Ishikawa (cell line): ENCODE results near the gene HDAC8.

Experiments used
- CEBPB ChIP-seq: IDR thresholded peaks from 2 replicates; pipeline ENCODE4 v1.6.1; 2012
- CREB1 ChIP-seq: IDR thresholded peaks from 2 replicates; pipeline ENCODE4 v1.6.1; 2012; ENCODE audit warnings: low read depth
- EGR1 ChIP-seq: IDR thresholded peaks from 2 replicates; pipeline ENCODE4 v1.6.1; 2012
- EP300 ChIP-seq: IDR thresholded peaks from 2 replicates; pipeline ENCODE4 v1.6.1; 2012; ENCODE audit warnings: borderline replicate concordance
- FOXM1 ChIP-seq: IDR thresholded peaks from 2 replicates; pipeline ENCODE4 v1.6.1; 2012; ENCODE audit warnings: low read depth, borderline replicate concordance
- MAX ChIP-seq: IDR thresholded peaks from 2 replicates; pipeline ENCODE4 v1.6.1; 2012
- NFIC ChIP-seq: IDR thresholded peaks from 2 replicates; pipeline ENCODE4 v1.6.1; 2012
- RAD21 ChIP-seq: IDR thresholded peaks from 2 replicates; pipeline ENCODE4 v1.6.1; 2012; ENCODE audit warnings: low read depth
- TAF1 ChIP-seq: IDR thresholded peaks from 2 replicates; pipeline ENCODE4 v1.6.1; 2012; ENCODE audit warnings: low read depth, mild to moderate bottlenecking
- TCF12 ChIP-seq: IDR thresholded peaks from 2 replicates; pipeline ENCODE4 v1.6.1; 2012; ENCODE audit warnings: low read depth
- TEAD4 ChIP-seq: IDR thresholded peaks from 2 replicates; pipeline ENCODE4 v1.6.1; 2012
- YY1 ChIP-seq: IDR thresholded peaks from 2 replicates; pipeline ENCODE4 v1.6.1; 2012; ENCODE audit warnings: low read depth
- ZBTB7A ChIP-seq: IDR thresholded peaks from 2 replicates; pipeline ENCODE4 v1.6.1; 2012; ENCODE audit warnings: low read depth
- TF ChIP-seq, protein P1 (sequence below): IDR thresholded peaks from 2 replicates; pipeline ENCODE4 v1.6.1; 2012; ENCODE audit warnings: low read depth, mild to moderate bottlenecking
- TF ChIP-seq, protein P2 (sequence below): IDR thresholded peaks from 2 replicates; pipeline ENCODE4 v1.6.1; 2012

HDAC8 gene

GRCh38 chrX:72460715-72461114, 111.9 kb downstream of the HDAC8 start:
- TF ChIP-seq MAX: no peak
- TF ChIP-seq TCF12: no peak
- TF ChIP-seq RAD21: no peak
- TF ChIP-seq TAF1: no peak

DNA sequence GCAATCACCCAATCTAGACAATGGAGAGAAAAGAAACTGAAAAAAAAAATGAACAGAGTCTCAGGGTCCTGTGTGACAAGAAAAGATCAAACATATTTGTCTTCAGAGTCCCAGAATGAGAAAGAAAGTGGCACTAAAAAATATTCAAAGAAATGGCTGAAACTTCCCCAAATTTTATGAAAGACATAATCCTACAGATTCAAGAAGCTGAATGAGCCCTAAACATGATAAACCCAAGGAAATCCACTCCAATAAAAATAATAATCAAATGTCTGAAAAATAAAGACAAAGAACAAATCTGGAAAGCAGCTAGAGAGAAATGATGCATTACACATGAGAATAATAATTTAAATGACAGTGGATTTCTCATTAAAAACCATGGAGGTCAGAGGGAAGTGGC, 136.6 kb downstream of the HDAC8 start:
- TF ChIP-seq ZBTB7A (no peak), MAX (no peak), TCF12 (no peak), NFIC (no peak), FOXM1 (no peak), EGR1 (no peak), CREB1 (no peak), YY1 (no peak), TAF1 (no peak), EP300 (no peak), TEAD4 (no peak), CEBPB (no peak), RAD21 (no peak)
- TF ChIP-seq, protein P1, sequence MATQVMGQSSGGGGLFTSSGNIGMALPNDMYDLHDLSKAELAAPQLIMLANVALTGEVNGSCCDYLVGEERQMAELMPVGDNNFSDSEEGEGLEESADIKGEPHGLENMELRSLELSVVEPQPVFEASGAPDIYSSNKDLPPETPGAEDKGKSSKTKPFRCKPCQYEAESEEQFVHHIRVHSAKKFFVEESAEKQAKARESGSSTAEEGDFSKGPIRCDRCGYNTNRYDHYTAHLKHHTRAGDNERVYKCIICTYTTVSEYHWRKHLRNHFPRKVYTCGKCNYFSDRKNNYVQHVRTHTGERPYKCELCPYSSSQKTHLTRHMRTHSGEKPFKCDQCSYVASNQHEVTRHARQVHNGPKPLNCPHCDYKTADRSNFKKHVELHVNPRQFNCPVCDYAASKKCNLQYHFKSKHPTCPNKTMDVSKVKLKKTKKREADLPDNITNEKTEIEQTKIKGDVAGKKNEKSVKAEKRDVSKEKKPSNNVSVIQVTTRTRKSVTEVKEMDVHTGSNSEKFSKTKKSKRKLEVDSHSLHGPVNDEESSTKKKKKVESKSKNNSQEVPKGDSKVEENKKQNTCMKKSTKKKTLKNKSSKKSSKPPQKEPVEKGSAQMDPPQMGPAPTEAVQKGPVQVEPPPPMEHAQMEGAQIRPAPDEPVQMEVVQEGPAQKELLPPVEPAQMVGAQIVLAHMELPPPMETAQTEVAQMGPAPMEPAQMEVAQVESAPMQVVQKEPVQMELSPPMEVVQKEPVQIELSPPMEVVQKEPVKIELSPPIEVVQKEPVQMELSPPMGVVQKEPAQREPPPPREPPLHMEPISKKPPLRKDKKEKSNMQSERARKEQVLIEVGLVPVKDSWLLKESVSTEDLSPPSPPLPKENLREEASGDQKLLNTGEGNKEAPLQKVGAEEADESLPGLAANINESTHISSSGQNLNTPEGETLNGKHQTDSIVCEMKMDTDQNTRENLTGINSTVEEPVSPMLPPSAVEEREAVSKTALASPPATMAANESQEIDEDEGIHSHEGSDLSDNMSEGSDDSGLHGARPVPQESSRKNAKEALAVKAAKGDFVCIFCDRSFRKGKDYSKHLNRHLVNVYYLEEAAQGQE: no peak
- TF ChIP-seq, protein P2, sequence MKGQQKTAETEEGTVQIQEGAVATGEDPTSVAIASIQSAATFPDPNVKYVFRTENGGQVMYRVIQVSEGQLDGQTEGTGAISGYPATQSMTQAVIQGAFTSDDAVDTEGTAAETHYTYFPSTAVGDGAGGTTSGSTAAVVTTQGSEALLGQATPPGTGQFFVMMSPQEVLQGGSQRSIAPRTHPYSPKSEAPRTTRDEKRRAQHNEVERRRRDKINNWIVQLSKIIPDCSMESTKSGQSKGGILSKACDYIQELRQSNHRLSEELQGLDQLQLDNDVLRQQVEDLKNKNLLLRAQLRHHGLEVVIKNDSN: no peak

DNA sequence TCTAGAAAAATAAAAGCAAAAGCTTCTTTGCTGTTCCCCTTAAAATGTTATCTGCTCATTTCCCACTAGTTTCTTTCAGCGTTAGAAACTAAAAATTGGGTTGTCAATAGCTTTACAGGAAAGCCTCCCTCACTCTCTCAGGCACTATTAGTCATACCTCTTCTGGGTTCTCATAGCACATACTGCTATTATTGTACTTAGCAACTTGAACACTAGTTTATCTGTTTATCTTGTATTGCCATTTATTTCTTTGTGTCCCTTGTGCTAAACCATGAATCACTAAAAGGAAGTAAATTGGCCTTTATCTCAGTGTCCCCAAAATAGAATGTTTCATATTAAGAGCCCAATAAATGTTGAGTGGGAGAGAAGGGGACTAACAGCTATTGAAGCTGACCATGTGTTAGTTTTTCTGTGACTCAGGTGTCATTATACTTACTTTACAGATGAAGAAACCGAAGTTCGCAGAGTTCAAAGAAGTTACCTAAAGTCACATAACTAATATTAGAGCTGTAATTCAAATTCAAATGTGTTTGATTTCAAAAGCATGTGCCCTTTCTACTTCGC, 142.2 kb downstream of the HDAC8 start:
- TF ChIP-seq CREB1: no peak
- TF ChIP-seq RAD21: no peak
- TF ChIP-seq TEAD4: no peak

- TF ChIP-seq YY1: no peak
- no peak for TF ChIP-seq TCF12
- no peak for TF ChIP-seq TEAD4
- TF ChIP-seq FOXM1: no peak
- TF ChIP-seq CEBPB: no peak
- no peak for TF ChIP-seq MAX
These were observed 150.8 kb downstream of the HDAC8 start for GRCh38 chrX:72421797-72422196.

DNA sequence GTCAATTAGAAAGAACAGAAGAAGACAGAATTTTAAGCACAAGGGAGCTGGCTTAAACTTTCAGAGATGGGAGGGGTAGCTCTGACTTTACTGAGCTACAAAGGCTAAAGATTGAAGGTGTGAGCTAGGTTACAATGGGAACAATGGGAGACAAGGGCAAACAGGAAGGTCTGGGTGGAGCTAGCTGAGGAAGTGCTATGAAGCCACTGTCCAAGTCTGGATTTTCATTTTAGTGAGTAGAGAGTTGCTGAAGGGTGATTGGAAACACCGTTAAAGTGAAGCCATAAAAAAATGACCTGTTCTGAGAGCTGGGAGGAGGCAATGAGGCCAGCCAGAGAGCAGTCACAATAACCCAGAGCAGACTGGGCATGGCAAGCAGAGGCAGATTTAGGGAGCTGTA, 162.7 kb downstream of the HDAC8 start:
- TF ChIP-seq TCF12 (no peak), MAX (no peak), RAD21 (no peak), CREB1 (no peak), TAF1 (no peak), TEAD4 (no peak), FOXM1 (no peak), EP300 (no peak), YY1 (no peak)
- TF ChIP-seq, protein P2: no peak
- TF ChIP-seq, protein P1: no peak

GRCh38 chrX:72408885-72409284, 163.8 kb downstream of the HDAC8 start:
- TF ChIP-seq NFIC (no peak), FOXM1 (no peak), EP300 (no peak), RAD21 (no peak), ZBTB7A (no peak), YY1 (no peak), TEAD4 (no peak), TCF12 (no peak), CREB1 (no peak), EGR1 (no peak), MAX (no peak)
- TF ChIP-seq, protein P2: no peak
- TF ChIP-seq, protein P1: no peak
